ENCODE results near the gene LY9. TPM values are rescaled to one million over a fixed set of nuclear protein-coding genes. Genes with fewer than 3 reads are reported as not detected.
A peak's percentile ranks its signal among the peaks of the same experiment; 100 is the strongest.
"Not testable (repeated sequence)": the region's sequence is repeated elsewhere in the genome, so short reads cannot be mapped to it uniquely, and the experiment has no call there.

Gene LY9
- total RNA-seq, 4 donors from 2014 or later: 0.34 to 3.5 (median 1.2) TPM; not detected in 1

DNA sequence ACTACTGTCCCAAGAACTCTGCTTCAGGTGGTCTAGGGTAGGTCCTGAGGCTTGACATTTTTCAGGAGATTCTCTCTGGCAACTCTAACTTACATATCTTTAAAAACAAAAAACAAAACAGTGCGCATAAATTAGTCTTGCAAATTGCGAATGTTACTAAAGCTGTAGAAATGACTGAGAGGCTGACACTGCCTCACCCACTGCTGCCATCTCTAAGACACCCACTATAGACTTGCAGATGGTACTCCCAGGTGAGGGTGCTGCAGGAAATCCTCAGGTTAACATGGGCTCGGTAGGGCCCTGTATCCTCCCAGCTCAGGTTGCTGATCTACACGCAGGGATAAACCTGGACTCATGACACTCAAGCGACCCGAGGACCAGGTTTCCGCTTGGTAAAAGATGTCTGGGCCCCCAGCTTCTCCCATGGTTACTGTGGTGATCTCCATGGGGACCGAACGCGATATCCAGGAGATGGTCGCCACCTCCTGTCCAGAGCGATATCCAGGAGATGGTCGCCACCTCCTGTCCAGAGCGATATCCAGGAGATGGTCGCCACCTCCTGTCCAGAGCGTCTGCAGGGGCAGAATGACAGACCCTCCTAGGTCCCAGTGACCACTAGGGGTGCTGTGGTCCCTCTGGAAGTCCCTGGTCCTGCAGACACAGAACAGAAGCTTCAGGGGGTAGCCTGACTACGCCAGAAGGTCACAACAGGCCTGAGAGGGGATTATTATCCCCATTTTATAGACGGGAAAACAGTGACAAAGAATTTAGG is 16.2 kb upstream of the LY9 start:
- Histone ChIP-seq H3K4me1 (peaks cover 31% of the 10 kb centered on the region), H3K27me3 (no peaks in the 10 kb centered on the region), H3K27ac (no peak overlapping the region), H3K9me3 (no peaks in the 10 kb centered on the region), H3K4me3 (no peak overlapping the region), H3K36me3 (no peaks in the 10 kb centered on the region)
- DNase-seq (ENCODE audit: low spot score in 2 of 2): no peak
- peak in 1 of 2 donors; percentile 14 for TF ChIP-seq CTCF (IDR thresholded peaks at IDR 0.05)
- no peak for TF ChIP-seq POLR2AphosphoS5 (IDR thresholded peaks at IDR 0.05)
- 87% methylated on average over 8 of the region's 18 CpGs for WGBS

DNA sequence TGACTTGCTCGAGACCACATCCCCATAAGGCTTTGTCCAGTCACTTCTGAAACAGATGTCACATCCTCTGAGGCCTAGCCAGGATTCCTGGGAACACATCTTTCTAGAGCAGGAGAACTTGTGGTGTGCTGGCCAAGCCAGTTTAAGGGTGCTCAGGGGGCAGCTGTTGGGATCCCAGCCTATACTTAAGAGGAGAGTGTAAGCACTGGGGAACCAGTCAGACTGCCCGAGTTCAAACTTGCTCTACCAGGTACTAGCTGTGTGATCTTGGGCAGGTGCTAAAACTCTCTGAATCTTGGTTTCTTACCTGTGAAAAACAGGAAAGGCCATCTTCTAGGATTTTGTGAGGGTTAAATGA is 15.6 kb upstream of the LY9 start:
- Histone ChIP-seq H3K27ac (no peak overlapping the region), H3K4me3 (no peak overlapping the region), H3K9me3 (no peaks in the 10 kb centered on the region), H3K36me3 (no peaks in the 10 kb centered on the region), H3K27me3 (no peaks in the 10 kb centered on the region), H3K4me1 (peaks cover 31% of the 10 kb centered on the region)
- TF ChIP-seq POLR2AphosphoS5 (IDR thresholded peaks at IDR 0.05) (no peak), EP300 (IDR thresholded peaks at IDR 0.05) (no peak), POLR2A (IDR thresholded peaks at IDR 0.05) (no peak), CTCF (IDR thresholded peaks at IDR 0.05) (no peak)
- no peak for DNase-seq (ENCODE audit: low spot score in 2 of 2)
- WGBS: 75% methylated on average over 2 of the region's 2 CpGs

GRCh38 chr1:160781186-160781766 is 14.7 kb upstream of the LY9 start:
- no peak for DNase-seq (ENCODE audit: low spot score in 2 of 2)
- no peak for TF ChIP-seq POLR2AphosphoS5 (IDR thresholded peaks at IDR 0.05)
- TF ChIP-seq CTCF (IDR thresholded peaks at IDR 0.05): no peak
- no peak for TF ChIP-seq POLR2A (IDR thresholded peaks at IDR 0.05)
- TF ChIP-seq EP300 (IDR thresholded peaks at IDR 0.05): no peak
- WGBS: 48% methylated on average over 7 of the region's 8 CpGs
- no peak overlapping the region for H3K4me3 ChIP-seq
- no peaks in the 10 kb centered on the region for H3K36me3 ChIP-seq
- H3K9me3 ChIP-seq: no peaks in the 10 kb centered on the region
- peaks cover 31% of the 10 kb centered on the region for H3K4me1 ChIP-seq
- peak overlapping the region; percentile 76 for H3K27ac ChIP-seq
- no peaks in the 10 kb centered on the region for H3K27me3 ChIP-seq

DNA sequence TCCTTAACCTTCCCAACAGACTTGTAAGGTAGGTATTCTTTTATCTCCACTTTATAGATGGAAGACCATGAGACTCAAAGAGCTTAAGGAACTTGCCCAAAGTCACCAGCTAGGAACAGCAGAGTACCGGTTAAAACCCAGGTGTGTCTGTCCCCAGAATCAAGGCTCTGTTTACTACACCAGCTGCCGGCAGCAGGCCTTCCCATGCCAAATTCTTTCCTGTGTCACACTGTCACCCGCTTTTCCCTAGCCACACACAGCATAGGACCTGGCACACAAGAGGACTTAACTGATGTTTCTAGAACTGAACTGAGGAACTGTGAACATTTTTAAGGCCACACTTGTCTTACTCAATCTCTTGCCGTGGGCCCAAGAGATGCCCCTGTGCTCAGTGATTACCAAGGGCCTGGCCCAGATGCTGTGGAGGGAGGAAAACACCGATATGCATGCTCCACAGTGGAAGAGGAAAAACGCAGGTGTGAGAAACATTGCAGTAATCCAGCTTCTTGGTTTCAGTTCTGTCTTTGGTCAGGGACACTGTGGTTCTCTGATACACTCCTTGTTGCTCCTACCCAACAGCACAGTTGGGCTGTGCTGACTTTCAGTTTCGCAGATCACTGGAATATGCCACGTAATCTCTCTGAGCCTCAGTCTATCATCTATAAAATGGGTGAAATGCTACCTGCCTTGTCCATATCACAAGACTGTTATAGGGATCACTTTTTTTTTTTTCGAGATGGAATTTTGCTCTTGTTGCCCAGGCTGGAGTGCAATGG is 13.9 kb upstream of the LY9 start:
- peaks cover 28% of the 10 kb centered on the region for H3K4me1 ChIP-seq
- H3K9me3 ChIP-seq: no peaks in the 10 kb centered on the region
- no peaks in the 10 kb centered on the region for H3K36me3 ChIP-seq
- no peaks in the 10 kb centered on the region for H3K27me3 ChIP-seq
- H3K27ac ChIP-seq: peak overlapping the region; percentile 76
- no peak for DNase-seq (ENCODE audit: low spot score in 2 of 2)
- no peak overlapping the region for H3K4me3 ChIP-seq
- TF ChIP-seq POLR2AphosphoS5 (IDR thresholded peaks at IDR 0.05) (no peak), EP300 (IDR thresholded peaks at IDR 0.05) (no peak), CTCF (IDR thresholded peaks at IDR 0.05) (no peak), POLR2A (IDR thresholded peaks at IDR 0.05) (no peak)
- 69% methylated on average over 9 of the region's 9 CpGs for WGBS

DNA sequence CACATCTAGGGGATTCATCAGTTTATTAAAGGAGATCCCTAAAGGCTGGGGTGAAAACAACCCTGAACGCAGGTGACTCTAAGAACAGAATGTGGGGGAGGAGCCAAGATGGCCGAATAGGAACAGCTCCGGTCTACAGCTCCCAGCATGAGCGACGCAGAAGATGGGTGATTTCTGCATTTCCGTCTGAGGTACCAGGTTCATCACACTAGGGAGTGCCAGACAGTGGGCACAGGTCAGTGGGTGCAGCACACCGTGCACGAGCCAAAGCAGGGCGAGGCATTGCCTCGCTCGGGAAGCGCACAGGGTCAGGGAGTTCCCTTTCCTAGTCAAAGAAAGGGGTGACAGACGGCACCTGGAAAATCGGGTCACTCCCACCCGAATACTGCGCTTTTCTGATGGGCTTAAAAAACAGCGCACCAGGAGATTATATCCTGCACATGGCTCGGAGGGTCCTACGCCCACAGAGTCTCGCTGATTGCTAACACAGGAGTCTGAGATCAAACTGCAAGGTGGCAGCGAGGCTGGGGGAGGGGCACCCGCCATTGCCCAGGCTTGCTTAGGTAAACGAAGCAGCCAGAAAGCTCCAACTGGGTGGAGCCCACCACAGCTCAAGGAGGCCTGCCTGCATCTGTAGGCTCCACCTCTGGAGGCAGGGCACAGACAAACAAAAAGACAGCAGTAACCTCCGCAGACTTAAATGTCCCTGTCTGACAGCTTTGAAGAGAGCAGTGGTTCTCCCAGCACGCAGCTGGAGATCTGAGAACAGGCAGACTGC is 12.8 kb upstream of the LY9 start:
- H3K27ac ChIP-seq: peak overlapping the region; percentile 76
- WGBS: 83% methylated on average over 24 of the region's 25 CpGs

More for the DNA sequence above, 12.8 kb upstream of the LY9 start:
- H3K27me3 ChIP-seq; H3K4me3 ChIP-seq; H3K36me3 ChIP-seq; H3K9me3 ChIP-seq; DNase-seq (ENCODE audit: low spot score in 2 of 2): not testable (repeated sequence)
- peaks cover 19% of the 10 kb centered on the region for H3K4me1 ChIP-seq

All from suprapubic skin (tissue), 4 donors.